GM21367 (cell line): ENCODE measurements around the gene RAD18.

Source experiments
- ATAC-seq: cut with Tn5 transposase; IDR thresholded peaks from one replicate; pipeline ENCODE4 v1.9.1; 2021; ENCODE audit not compliant: unreplicated experiment

RAD18 gene

DNA sequence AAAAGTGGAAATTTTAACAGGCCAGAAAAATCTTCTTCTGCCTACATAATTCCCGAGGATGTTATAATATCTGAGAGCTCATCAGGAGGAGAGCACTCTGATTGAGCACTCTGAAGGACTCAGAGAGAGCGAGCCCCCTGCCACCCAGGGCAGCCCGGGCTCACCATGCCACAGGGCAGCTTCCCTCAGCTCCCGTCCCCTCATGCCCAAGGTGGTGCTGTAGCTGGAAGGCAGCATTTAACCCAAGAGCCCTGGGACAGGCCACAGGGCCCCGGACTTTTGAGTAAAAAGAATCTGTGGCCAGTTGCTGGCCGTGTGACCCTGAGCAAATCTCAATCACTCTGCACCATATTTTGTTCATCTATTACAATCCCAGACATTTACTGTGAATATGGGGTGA is 23.5 kb upstream of the RAD18 start:
- no peak for ATAC-seq

- no peak for ATAC-seq
These were observed 22.6 kb upstream of the RAD18 start for GRCh38 chr3:8985876-8986275.

- ATAC-seq = no peak
These were observed 22.1 kb upstream of the RAD18 start for GRCh38 chr3:8985411-8985831.

DNA sequence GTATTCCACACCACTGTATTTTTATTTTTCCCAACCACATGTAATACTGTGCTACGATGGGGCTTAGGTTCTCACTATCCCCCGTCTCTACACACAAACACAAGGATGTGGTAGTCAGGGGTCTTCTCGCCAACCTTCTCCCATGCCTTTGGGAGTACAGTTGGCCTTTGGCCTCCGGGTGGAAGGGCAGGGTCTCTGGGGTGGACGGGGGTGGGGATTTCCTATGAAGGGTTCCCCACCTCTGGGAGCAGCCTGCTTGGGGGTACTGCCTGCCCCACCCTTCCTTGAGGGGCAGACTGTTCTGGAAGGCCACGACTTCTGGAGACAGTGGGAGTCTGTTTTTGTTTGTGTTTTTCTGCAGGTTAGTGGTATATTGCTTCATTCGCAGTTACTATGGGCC is 21.3 kb upstream of the RAD18 start:
- ATAC-seq = no peak

- no peak for ATAC-seq
These were observed 20.8 kb upstream of the RAD18 start for GRCh38 chr3:8984081-8984480.

GRCh38 chr3:8983591-8983990 is 20.3 kb upstream of the RAD18 start:
- ATAC-seq = no peak

DNA sequence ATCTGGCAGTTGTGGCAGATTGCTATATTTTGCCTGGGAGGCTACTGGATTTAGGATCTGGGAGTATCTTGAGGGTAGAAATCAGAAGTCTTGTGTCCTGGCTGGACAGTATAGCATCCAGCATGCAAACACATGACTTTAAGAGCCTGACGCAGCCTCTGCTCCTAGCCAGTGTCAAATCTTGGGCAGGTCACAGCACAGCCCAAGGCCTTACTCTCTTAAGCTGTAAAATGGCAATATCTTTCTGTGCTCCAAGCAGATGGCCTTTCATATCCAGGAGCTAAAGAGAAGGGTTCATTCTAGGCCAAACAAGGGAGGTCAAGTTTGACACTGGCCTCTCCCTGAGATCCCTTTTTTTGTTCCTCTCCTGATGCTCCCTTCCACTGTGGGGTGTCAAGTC is 19.8 kb upstream of the RAD18 start:
- no peak for ATAC-seq

DNA sequence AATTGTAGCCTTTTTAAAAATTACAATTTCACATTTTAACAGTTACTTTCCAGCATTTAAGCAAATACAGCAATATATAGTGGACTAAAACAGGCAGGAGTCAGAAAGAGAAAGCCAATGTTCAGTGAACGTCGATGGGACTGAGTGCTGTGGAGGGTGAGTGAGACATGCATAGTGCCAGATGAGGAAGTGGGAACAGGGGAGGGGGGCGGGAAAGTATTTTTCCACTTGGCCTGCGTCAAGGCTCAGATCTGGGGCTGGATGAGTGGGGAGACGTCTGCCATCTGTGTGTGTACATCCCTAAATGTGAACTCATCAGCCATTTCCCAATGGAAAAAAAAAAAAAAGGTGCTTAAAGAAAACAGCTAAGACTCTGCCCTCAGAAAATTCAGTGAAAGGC is 19.2 kb upstream of the RAD18 start:
- no peak for ATAC-seq

DNA sequence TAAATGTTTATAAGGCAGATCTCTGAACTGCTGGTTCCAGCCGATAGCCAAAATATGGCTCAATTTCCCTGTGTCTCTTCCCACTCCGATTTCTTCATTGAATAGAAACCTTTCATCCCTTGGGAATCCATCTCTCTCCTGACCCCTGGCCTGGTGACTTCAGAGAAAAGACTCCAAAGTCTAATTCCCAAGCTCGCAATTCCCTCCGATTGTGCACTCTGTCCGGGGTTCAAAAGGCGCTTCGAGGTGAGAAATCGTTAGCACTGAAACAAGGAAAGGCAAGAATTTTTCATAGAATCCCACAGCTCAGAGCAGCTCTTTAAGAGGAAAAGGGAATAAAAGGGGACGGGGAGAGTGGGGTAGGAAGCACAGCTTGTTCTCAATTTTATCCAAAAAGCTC is 18.4 kb upstream of the RAD18 start:
- no peak for ATAC-seq

- ATAC-seq = no peak
These were observed 18.0 kb upstream of the RAD18 start for GRCh38 chr3:8981296-8981695.

DNA sequence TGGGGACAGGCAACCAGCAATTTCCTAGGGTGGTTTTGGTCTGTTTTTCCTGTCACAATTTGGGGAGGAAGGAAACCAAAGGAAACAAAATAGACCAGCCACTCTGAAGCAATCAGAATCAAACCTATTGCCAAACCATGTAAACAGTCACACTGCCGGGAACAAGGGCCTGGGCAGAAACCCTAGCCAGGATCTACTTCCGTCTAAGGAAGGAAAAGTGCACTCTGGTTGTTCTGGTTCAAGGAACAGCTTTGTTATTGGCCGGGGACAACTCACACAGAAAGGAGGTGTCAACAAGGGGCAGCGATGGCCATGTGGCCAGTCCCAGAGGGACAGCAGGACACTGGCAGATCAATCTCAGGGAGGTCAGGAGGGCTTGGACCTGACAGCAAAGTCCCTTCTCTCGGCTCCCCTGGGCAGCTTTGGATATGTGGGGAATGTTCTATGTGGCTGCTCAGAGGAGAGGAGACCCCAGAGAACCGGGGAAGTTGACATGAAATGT is 17.5 kb upstream of the RAD18 start:
- no peak for ATAC-seq

DNA sequence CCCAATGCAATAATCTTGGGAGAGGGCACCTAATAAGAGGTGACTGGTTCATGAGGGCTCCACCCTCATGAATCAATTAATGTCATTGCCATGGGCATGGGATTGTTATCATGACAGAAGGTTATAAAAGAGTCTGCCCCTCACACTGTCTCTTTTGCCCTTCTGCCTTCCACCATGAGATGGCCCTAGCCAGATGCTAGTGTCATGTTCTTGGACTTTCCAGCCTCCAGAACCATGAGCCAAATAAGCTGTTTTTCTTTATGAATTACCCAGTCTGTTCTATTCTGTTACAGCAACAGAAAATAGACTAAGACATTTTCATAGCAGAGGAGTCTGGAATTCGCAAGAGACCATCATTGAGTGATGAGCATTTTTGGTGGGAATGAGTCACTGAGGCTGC is 16.0 kb upstream of the RAD18 start:
- ATAC-seq = no peak

GRCh38 chr3:8978551-8978950 is 15.3 kb upstream of the RAD18 start:
- no peak for ATAC-seq

DNA sequence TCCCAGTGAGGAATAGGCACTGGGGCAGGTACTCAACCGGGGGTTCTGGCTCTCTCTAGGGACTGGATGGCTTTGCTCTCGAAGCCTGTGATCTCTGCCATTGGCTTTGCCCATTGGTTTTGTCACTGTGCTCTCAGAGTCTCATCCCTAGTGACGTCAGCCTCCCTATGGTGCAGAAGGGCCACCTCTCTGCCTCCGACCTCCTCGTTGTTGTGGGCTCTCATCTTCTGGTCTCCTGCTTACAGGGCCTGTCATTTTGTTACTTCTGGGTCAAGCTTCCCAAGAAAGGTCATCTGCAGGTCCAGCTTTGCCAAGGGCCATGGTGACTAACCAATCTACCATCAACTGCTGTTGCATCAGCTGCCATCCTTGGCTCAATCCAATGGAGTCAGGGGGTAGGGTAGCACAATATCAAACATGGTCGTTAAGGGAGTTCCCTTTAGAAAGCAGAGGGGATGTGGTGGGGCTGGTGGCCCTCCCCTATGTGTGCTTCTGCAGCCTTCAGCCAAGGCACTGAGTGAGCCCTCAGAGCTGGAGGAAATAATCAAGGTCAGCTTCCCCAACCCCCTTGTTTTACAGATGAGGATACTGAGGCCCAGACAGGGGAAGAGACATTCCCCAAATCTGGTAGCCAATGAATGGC is 13.4 kb upstream of the RAD18 start:
- no peak for ATAC-seq

DNA sequence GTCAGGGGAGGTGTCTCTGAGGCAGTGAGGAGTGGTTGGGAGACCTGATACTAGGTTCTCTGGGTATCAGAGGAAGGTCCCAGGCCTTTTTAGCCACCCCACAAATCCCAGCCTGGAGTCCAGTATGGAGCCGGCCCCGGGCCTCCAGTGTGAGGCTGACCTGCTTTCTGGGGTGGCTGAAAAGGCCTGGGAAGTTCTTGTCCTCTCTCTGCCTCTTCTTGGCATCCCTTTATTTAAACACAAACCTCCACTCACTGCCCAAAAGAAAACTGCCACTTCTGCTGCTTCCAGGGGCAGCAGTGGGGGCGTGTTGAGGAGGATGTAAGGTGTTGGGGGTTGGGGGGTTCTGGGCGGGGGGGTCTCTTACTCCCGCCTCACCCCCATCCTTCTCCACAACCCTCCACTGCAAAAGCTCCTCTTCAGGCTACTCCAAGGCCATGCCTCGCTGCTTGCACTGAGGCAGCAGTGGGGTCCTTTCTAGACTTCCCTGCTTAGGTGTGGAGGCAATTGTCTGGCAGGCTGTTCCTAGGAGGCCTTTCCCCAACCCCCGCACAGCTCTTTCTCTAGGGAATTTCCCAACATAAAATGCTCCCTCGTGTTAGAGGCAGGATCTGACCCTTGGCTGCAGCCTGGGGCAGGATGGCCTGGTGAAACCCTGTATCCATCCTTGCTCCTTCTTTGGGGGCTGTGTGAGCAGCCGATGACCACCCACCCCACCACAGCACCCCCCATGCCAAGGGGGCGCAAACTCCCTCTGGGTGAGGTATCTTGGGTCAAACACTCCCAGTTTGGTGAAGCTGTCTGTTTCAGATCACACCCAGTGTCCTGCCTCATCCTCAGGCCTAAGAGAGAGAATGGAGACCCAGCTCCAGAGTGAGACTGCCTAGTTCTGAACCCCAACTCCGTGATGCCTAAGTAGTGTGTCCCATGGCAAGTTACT is 12.1 kb upstream of the RAD18 start:
- no peak for ATAC-seq

DNA sequence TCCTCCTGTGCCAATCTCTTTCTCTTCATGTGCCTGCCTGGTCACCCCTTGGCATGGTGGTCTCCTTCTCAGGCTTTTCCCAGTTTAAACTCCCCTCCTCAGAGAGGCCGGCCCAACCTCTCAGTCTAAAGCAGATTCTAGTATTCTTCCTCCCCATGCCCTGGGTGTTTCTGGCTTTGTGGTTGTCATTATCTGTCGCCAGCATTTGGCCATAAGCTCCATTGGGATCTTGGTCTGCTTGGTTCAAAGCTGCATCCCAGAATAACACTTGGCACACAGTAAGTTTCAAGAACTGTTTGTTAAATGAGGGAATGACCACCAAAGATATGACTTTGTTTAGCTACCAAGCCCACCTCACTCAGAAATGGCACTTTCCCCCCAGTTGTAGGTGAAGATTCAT is 11.2 kb upstream of the RAD18 start:
- no peak for ATAC-seq

GRCh38 chr3:8972639-8973038 is 9.4 kb upstream of the RAD18 start:
- ATAC-seq = no peak

DNA sequence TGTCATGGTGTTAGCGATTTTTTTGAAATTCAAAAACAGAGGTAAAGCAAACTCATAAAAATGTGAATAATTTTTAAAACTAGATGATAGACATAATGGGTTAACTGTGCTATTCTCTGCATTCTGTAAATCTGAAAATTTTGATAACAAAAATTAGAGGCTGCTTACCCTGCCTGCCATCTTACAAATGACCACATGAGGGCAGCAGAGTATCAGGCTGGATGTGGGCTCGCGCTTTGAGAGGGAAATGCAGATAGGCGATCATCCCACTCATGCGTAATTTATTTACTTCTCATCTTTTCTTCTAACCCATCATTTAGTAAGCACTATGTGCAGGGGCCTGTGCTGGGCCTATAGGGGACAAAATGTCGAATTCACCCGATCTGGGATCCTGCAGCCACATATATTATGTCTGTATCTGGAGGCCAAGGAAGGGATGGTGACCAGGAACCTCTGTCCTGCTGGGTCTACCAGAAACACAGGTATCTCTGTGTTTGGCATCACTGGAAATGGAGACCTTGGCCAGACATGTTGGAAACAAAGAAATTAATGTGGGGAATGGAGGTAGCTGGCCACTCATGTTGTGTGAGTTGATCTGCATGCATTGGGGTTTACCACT is 7.8 kb upstream of the RAD18 start:
- no peak for ATAC-seq

DNA sequence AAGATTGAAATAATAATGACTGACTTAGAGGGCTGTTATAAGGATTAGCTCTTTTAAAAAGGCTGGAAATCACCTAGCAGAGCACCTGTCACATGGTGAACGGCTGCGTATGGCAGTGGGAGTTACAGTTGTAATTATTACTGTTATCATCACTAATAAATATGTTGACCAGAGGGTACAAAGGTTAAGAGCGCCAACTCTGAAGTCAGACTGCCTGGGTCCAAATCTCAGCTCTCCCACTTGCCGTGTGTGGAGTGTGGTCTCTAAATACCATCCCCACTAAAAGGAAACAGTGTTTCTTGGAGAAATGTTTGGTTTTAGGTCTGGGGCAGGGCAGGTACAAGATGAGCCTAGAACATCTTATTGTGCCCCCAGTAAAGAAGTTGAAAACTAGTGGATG is 6.0 kb upstream of the RAD18 start:
- no peak for ATAC-seq

- no peak for ATAC-seq
These were observed 5.2 kb upstream of the RAD18 start for GRCh38 chr3:8968375-8968882.

- no peak for ATAC-seq
These were observed 4.3 kb upstream of the RAD18 start for GRCh38 chr3:8967553-8967952.
